Ascending aorta (tissue), 2 donors: Measurements from ENCODE around the gene GPBAR1. TPM values are rescaled to one million over a fixed set of nuclear protein-coding genes. Genes with fewer than 3 reads are reported as not detected.

Experiments
- DNase-seq, 2 donors: peaks; one replicate each; pipeline ENCODE4 v3.0.0-alpha.2; 2019; ENCODE audit warnings: low spot score in 2 of 2
- H3K27ac ChIP-seq, 2 donors: fragments of 200-600 bp; sonication (generic); one replicate each; pipeline ENCODE4 v1.5.1; 2016 to 2017; ENCODE audit warnings: mild to moderate bottlenecking in 1 of 2
- H3K27me3 ChIP-seq: fragments of 200-600 bp; sonication (generic); one replicate; pipeline ENCODE4 v1.5.1; 2017
- H3K36me3 ChIP-seq, 2 donors: fragments of 200-600 bp; sonication (generic); one replicate each; pipeline ENCODE4 v1.5.1; 2016
- H3K4me1 ChIP-seq, 2 donors: fragments of 200-600 bp; sonication (generic); one replicate each; pipeline ENCODE4 v1.5.1; 2016 to 2017; ENCODE audit warnings: mild to moderate bottlenecking in 1 of 2
- H3K4me3 ChIP-seq, 2 donors: fragments of 200-600 bp; sonication (generic); one replicate each; pipeline ENCODE4 v1.5.1; 2016 to 2017; ENCODE audit warnings: mild to moderate bottlenecking in 1 of 2
- H3K9me3 ChIP-seq, 2 donors: fragments of 200-600 bp; sonication (generic); one replicate each; pipeline ENCODE4 v1.5.1; 2016
- CTCF ChIP-seq, 3 experiments: fragments of 200-600 bp in 2 of 3; fragments of 450-650 bp in 1 of 3; sonication (generic) in 2 of 3; IDR thresholded peaks; one replicate each; pipeline ENCODE4 v1.5.1; 2016 to 2019; ENCODE audit warnings: antibody characterized with exemption in 3 of 3, mild to moderate bottlenecking in 1 of 3, moderate library complexity in 1 of 3
- intact Hi-C: fragments of 100-400 bp; cut with DNase I; formaldehyde crosslinking; loops from one replicate; pipeline ENCODE4 v1.15.1; 2023
- total RNA-seq: library from RNA; depleted of rRNA; stranded (reverse); fragments of >200 nt; gene quantifications from one replicate; pipeline ENCODE4 v1.1.0, GENCODE V29; 2016

The GPBAR1 gene
- total RNA-seq, 1 donor from 2014 or later = not detected

GRCh38 chr2:218285604-218286003, 24.8 kb downstream of the GPBAR1 start:
- TF ChIP-seq CTCF (IDR thresholded peaks at IDR 0.05) = no peak
- H3K27ac ChIP-seq = peak overlapping the region; percentile 98 to 99
- H3K4me3 ChIP-seq = peak overlapping the region; percentile 48 to 68
- peaks cover 47 to 78% of the 10 kb centered on the region in 2 donors for H3K4me1 ChIP-seq
- no peaks in the 10 kb centered on the region for H3K9me3 ChIP-seq
- peaks cover 13 to 24% of the 10 kb centered on the region in 2 donors for H3K36me3 ChIP-seq
- H3K27me3 ChIP-seq = no peaks in the 10 kb centered on the region
- peak; percentile 38 to 94 for DNase-seq
- intact Hi-C loops = loop anchor here (2.0 to 5.0 kb wide), 2 partner anchors 113 to 282 kb away; partner anchors contain the start of genes CNOT9, CTDSP1 and USP37

GRCh38 chr2:218286570-218287459, 26.0 kb downstream of the GPBAR1 start:
- peaks cover 44 to 70% of the 10 kb centered on the region in 2 donors for H3K4me1 ChIP-seq
- DNase-seq = peak; percentile 91 to 97
- intact Hi-C loops = loop anchor here (1.0 to 5.0 kb wide), 3 partner anchors 15 to 280 kb away; partner anchors contain the start of genes CNOT9, CTDSP1 and USP37

GRCh38 chr2:218289639-218290315, 29.0 kb downstream of the GPBAR1 start:
- Histone ChIP-seq H3K9me3 (no peaks in the 10 kb centered on the region), H3K4me1 (peaks cover 32 to 65% of the 10 kb centered on the region in 2 donors), H3K27ac (peak overlapping the region; percentile 98 to 99), H3K36me3 (no peaks in the 10 kb centered on the region), H3K4me3 (peak overlapping the region; percentile 73 to 88), H3K27me3 (no peaks in the 10 kb centered on the region)
- intact Hi-C loops = loop anchor here (5.0 kb wide), 1 partner anchor 278 kb away; the partner anchor contains the start of genes CNOT9 and USP37
- no peak for TF ChIP-seq CTCF (IDR thresholded peaks at IDR 0.05)
- DNase-seq = no peak

More at GRCh38 chr2:218286570-218287459, 26.0 kb downstream of the GPBAR1 start:
- no peak for TF ChIP-seq CTCF (IDR thresholded peaks at IDR 0.05)
- no peaks in the 10 kb centered on the region for H3K27me3 ChIP-seq
- peak overlapping the region; percentile 48 to 68 for H3K4me3 ChIP-seq
- peaks cover under 1 to 12% of the 10 kb centered on the region in 2 donors for H3K36me3 ChIP-seq
- H3K9me3 ChIP-seq = no peaks in the 10 kb centered on the region
- peak overlapping the region; percentile 98 to 99 for H3K27ac ChIP-seq

GRCh38 chr2:218290316-218291261, 29.8 kb downstream of the GPBAR1 start:
- intact Hi-C loops = no loop called here

More at GRCh38 chr2:218290316-218291261, 29.8 kb downstream of the GPBAR1 start:
- Histone ChIP-seq H3K27ac (peak overlapping the region; percentile 98 to 99), H3K36me3 (no peaks in the 10 kb centered on the region), H3K27me3 (no peaks in the 10 kb centered on the region), H3K4me3 (peak overlapping the region; percentile 73 to 88), H3K4me1 (peaks cover 30 to 66% of the 10 kb centered on the region in 2 donors), H3K9me3 (no peaks in the 10 kb centered on the region)
- no peak for DNase-seq
- TF ChIP-seq CTCF (IDR thresholded peaks at IDR 0.05) = no peak
